ENCODE results near the gene SMAD3. TPM values are rescaled to one million over a fixed set of nuclear protein-coding genes. Genes with fewer than 3 reads are reported as not detected.
A peak's percentile ranks its signal among the peaks of the same experiment; 100 is the strongest.

SMAD3 gene
- total and polyA plus RNA-seq, 2 donors (not counting 1 experiment from before 2014, with no cell fraction given) = 55.9 to 163 TPM

GRCh38 chr15:67156834-67157233 is 91.4 kb downstream of the SMAD3 start:
- H3K9ac ChIP-seq (ENCODE audit: low read length) = no peak overlapping the region
- H3K4me2 ChIP-seq (replicated peaks; ENCODE audit: low read depth, low read length, poor library complexity, severe bottlenecking) = no peak overlapping the region
- no CpG with 5 or more reads among the region's 3 CpGs for WGBS (ENCODE audit: insufficient coverage)
- H3K9me3 ChIP-seq (ENCODE audit: control extremely low read depth in 1 of 3, control insufficient read depth in 2 of 3, insufficient read depth in 1 of 3, low read length in 2 of 3) = no peaks in the 10 kb centered on the region
- ChIA-PET POLR2A (interaction anchor here (0.6 kb wide), 1 partner anchor 38 kb away, joined by 3 read pairs; no protein-coding TSS in a partner anchor), CTCF (interaction anchor here (0.8 kb wide), 1 partner anchor 22 kb away, joined by 3 read pairs; no protein-coding TSS in a partner anchor)
- Mint-ChIP-seq H3K4me1 (peaks cover 79% of the 10 kb centered on the region), H3K4me3 (no peak overlapping the region), H3K27me3 (no peaks in the 10 kb centered on the region), H3K27ac (no peak overlapping the region), H3K9me3 (ENCODE audit: insufficient read depth) (no peaks in the 10 kb centered on the region)
- TF ChIP-seq EZH2 (IDR thresholded peaks at IDR 0.05; ENCODE audit: borderline replicate concordance, insufficient read depth, low read depth, low read length, poor library complexity, severe bottlenecking) = no peak
- no peak for TF ChIP-seq CTCF (IDR thresholded peaks at IDR 0.05)
- peaks cover 87% of the 10 kb centered on the region for H4K20me1 ChIP-seq (ENCODE audit: control insufficient read depth, insufficient read depth, low read length, poor library complexity, severe bottlenecking)
- H3K4me3 ChIP-seq (ENCODE audit: control extremely low read depth in 1 of 5, extremely low read depth in 1 of 5, insufficient read depth in 1 of 5, low read depth in 2 of 5, low read length in 4 of 5) = no peak overlapping the region
- H3K27ac ChIP-seq (ENCODE audit: low read length in 2 of 2) = peak overlapping the region in 1 of 2 donors; percentile 10
- peaks cover 97% of the 10 kb centered on the region for H3K79me2 ChIP-seq (ENCODE audit: control insufficient read depth, insufficient read depth, low read length)
- DNase-seq (no peak), ATAC-seq (ENCODE audit: low read depth) (no peak)
- H3K4me1 ChIP-seq (ENCODE audit: control insufficient read depth in 2 of 2, insufficient read depth in 2 of 2, low read length in 2 of 2) = peaks cover 34 to 45% of the 10 kb centered on the region in 2 donors
- no peaks in the 10 kb centered on the region for H3K27me3 ChIP-seq (replicated peaks in 1 of 4; ENCODE audit: control extremely low read depth in 1 of 4, control insufficient read depth in 3 of 4, insufficient read depth in 4 of 4, low read length in 3 of 4)
- peaks cover 3 to 24% of the 10 kb centered on the region in 2 experiments for H3K36me3 ChIP-seq (replicated peaks in 1 of 2; ENCODE audit: control extremely low read depth in 1 of 2, control insufficient read depth in 1 of 2, extremely low read depth in 1 of 2, insufficient read depth in 2 of 2, low read length in 1 of 2)
- no peak overlapping the region for H2AFZ ChIP-seq (ENCODE audit: insufficient read depth, low read depth, low read length, poor library complexity, severe bottlenecking)
- intact Hi-C loops (cut with micrococcal nuclease) = no loop called here

- Mint-ChIP-seq H3K9me3 (ENCODE audit: insufficient read depth) (no peaks in the 10 kb centered on the region), H3K4me3 (no peak overlapping the region), H3K27me3 (no peaks in the 10 kb centered on the region), H3K4me1 (peaks cover 79% of the 10 kb centered on the region), H3K27ac (no peak overlapping the region)
- H3K36me3 ChIP-seq (replicated peaks in 1 of 2; ENCODE audit: control extremely low read depth in 1 of 2, control insufficient read depth in 1 of 2, extremely low read depth in 1 of 2, insufficient read depth in 2 of 2, low read length in 1 of 2) = peaks cover 3 to 26% of the 10 kb centered on the region in 2 experiments
- H3K27ac ChIP-seq (ENCODE audit: low read length in 2 of 2) = peak overlapping the region in 1 of 2 donors; percentile 9
- peaks cover 30 to 41% of the 10 kb centered on the region in 2 donors for H3K4me1 ChIP-seq (ENCODE audit: control insufficient read depth in 2 of 2, insufficient read depth in 2 of 2, low read length in 2 of 2)
- H3K27me3 ChIP-seq (replicated peaks in 1 of 4; ENCODE audit: control extremely low read depth in 1 of 4, control insufficient read depth in 3 of 4, insufficient read depth in 4 of 4, low read length in 3 of 4) = no peaks in the 10 kb centered on the region
- no peak overlapping the region for H2AFZ ChIP-seq (ENCODE audit: insufficient read depth, low read depth, low read length, poor library complexity, severe bottlenecking)
- POLR2A ChIA-PET = no interaction called here
- H3K9ac ChIP-seq (ENCODE audit: low read length) = no peak overlapping the region
- CTCF ChIA-PET = interaction anchor here (0.6 kb wide), 1 partner anchor 74 kb away, joined by 4 read pairs; no protein-coding TSS in a partner anchor
- H4K20me1 ChIP-seq (ENCODE audit: control insufficient read depth, insufficient read depth, low read length, poor library complexity, severe bottlenecking) = peaks cover 88% of the 10 kb centered on the region
- no peaks in the 10 kb centered on the region for H3K9me3 ChIP-seq (ENCODE audit: control extremely low read depth in 1 of 3, control insufficient read depth in 2 of 3, insufficient read depth in 1 of 3, low read length in 2 of 3)
- TF ChIP-seq EZH2 (IDR thresholded peaks at IDR 0.05; ENCODE audit: borderline replicate concordance, insufficient read depth, low read depth, low read length, poor library complexity, severe bottlenecking) (no peak), CTCF (IDR thresholded peaks at IDR 0.05) (no peak)
- intact Hi-C loops (cut with micrococcal nuclease) = no loop called here
- DNase-seq (no peak), ATAC-seq (ENCODE audit: low read depth) (no peak)
- 40% methylated on average over 5 of the region's 8 CpGs for WGBS (ENCODE audit: insufficient coverage)
- H3K4me2 ChIP-seq (replicated peaks; ENCODE audit: low read depth, low read length, poor library complexity, severe bottlenecking) = peak overlapping the region; percentile 9
- H3K79me2 ChIP-seq (ENCODE audit: control insufficient read depth, insufficient read depth, low read length) = peaks cover 97% of the 10 kb centered on the region
- no peak overlapping the region for H3K4me3 ChIP-seq (ENCODE audit: control extremely low read depth in 1 of 5, extremely low read depth in 1 of 5, insufficient read depth in 1 of 5, low read depth in 2 of 5, low read length in 4 of 5)
Observed at GRCh38 chr15:67157521-67158252, 92.3 kb downstream of the SMAD3 start.
